NCI-H187 (cell line): ENCODE data around the gene KRTAP12-4.
"Not testable (repeated sequence)": the region's sequence is repeated elsewhere in the genome, so short reads cannot be mapped to it uniquely, and the experiment has no call there.

Experiments used
- DNase-seq, 2 experiments: peaks; one replicate each; lab custom pipeline; 2025; lab: John Stamatoyannopoulos, UW

Gene KRTAP12-4

DNA sequence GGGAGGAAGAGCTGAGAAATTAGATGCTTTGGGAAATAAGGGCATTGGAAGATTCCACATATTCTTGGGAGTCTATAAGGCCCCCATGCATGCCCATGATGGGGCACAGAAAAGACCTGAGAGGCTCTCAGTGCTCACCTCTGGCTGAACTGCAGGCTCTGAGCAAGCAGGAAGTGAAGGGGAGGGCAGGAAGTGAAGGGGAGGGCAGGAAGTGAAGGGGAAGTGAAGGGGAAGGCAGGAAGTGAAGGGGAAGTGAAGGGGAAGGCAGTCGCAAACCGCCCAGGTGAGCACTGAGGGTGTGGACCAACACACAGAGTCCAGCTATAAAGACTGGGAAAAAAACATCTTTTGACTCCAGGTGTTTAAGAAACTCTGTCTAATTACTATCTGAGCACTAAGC, 24.0 kb downstream of the KRTAP12-4 start:
- no peak for DNase-seq

GRCh38 chr21:44628707-44629391, 25.6 kb downstream of the KRTAP12-4 start:
- DNase-seq, result no peak

- DNase-seq, result not testable (repeated sequence)
These were observed 26.6 kb downstream of the KRTAP12-4 start for GRCh38 chr21:44627831-44628233.

DNA sequence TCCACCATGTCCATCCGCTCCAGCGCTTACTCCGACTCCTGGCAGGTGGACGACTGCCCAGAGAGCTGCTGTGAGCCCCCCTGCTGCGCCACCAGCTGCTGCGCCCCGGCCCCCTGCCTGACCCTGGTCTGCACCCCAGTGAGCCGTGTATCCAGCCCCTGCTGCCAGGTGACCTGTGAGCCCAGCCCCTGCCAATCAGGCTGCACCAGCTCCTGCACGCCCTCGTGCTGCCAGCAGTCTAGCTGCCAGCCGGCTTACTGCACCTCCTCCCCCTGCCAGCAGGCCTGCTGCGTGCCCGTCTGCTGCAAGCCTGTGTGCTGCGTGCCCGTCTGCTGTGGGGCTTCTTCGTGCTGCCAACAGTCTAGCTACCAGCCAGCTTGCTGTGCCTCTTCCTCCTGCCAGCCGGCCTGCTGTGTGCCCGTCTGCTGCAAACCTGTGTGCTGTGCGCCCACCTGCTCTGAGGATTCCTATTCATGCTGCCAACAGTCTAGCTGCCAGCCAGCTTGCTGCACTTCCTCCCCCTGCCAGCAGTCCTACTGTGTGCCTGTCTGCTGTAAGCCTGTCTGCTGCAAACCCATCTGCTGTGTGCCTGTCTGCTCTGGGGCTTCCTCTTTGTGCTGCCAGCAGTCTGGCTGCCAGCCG, 27.2 kb downstream of the KRTAP12-4 start:
- DNase-seq, result not testable (repeated sequence)

- DNase-seq, result no peak
These were observed 27.8 kb downstream of the KRTAP12-4 start, which contains the start of gene KRTAP10-9 for GRCh38 chr21:44626673-44627143. Gene KRTAP10-9 (plus strand): TSS chr21:44627093. CDS start chr21:44627172, 79 bp downstream.

DNA sequence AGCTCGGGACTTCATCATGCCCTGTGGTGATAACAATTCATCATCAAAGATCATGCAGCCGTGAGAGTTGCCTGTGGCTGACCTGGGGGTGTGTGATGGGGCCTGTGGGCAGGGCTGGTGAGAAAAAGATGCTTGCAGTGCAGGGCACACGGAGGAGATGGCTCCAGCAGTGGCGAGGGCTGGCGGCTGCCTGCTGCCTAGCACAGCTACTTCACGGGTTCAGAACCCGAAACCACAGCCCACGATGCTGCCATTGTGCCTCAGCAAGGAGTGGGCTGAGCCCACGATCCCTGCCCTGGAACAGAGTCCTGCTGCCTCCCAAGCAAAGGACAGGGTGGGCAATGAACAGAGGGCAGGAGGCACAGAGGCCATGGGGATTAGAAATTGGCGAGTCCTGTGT, 28.2 kb downstream of the KRTAP12-4 start:
- no peak for DNase-seq

- DNase-seq, result no peak
These were observed 28.7 kb downstream of the KRTAP12-4 start for GRCh38 chr21:44625756-44626155.

DNA sequence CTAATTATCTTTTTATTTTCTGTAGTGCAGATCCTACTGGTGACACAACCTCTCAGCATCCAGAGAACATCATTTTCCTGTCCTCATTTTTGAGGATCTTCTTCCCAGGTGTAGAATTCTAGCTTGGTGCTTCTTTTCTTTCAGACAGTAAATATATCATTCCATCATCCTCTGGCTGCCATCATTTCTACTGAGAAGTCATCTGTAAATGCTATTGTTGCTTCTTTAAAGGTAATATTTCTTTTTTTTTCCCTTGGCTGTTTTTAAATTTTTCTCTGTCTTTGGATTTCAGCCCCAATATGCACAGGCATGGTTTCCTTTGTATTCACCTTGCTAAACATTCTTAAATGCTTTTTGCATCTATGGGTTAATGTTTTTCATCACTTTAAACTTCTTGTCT, 30.9 kb downstream of the KRTAP12-4 start:
- no peak for DNase-seq

DNA sequence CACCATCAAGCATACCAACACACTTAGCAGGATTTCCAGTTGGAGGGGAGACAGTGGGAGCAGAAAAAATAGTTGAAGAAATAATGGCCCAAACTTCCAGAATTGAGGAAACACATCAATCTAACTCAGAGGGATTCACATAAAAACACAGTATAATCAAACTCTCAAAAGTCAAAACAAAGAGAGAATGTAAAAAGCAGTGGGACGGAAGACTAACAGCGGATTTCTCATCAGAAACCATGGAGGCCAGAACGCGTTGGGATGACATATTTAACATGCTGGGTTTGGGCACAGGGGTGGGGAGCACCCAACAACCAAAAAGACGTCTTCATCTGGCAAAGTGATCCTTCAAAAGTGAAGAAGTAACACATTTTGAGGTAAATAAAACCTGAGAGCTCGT, 34.6 kb downstream of the KRTAP12-4 start:
- no peak for DNase-seq

GRCh38 chr21:44618909-44619308, 35.5 kb downstream of the KRTAP12-4 start:
- DNase-seq, result no peak

DNA sequence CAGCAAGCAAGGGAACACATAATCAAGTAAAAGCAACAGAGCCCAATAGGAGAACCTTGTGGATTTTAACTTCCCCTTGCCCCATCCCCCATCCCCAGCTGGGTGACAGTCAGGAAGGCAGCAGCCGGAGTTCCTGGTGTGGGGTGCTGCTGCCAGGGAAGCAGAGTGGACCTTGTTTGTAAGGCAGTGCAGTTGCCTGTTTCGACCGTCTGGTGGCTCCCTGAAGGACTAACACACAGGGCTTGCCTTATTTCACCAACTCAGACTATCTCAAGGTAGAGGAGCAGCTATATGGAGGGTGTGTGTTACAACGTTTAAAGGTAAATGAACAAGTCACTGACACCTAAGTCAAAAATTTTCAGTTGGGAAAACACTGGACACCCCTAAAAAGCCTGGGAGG, 36.0 kb downstream of the KRTAP12-4 start:
- no peak for DNase-seq

DNA sequence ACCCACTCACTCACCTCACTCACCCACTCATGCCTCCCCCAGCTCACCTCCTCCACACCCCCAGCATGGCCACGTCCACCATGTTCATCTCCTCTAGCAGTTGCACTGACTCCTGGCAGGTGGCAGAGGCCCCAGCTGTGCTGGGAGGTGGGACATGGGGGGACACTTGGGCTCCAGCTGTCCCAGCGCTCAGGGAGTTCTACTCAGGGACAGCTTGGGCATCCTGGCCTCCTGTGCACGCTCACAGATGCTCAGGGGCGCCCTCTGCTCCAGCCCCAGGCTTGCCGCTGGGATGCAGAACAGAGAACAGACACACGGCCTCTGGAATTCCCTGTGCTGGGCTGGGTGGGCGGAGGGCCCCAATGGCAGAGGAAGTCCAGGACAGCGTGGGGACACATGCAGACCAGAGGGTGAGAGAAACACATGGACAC, 37.4 kb downstream of the KRTAP12-4 start:
- DNase-seq, result no peak

GRCh38 chr21:44616591-44616926, 37.9 kb downstream of the KRTAP12-4 start:
- DNase-seq, result no peak

DNA sequence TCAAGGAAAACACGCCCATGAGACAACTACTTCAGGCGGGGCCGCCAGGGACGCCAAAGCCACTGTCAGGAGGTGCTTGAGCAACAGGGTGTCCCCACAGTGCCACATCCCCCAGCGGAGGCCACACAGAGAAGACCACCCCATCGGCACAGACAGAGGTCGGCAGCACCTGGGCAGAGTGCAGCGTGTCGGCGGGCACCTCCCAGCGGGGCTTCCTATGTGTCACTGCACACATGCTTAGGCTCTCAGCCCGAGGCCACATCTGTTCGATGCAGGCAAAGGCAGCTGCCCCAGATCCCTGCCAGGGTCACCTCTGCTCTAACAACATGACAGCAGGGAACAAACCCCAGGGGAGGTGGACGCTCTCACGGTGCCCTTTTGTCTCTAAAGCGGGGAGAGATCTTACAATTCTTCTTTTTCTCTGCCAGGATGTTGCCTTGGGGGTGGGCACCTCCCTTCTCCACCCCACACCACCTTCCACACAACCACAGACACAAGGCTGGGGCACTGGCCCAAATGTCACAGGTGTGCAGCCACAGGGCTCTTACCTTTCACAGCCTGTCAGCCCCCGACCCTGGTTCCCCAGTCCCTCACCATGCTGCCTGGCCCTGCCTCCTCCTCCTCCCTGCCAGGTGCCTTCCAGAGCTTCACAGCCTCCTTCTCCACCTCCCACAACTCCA, 38.4 kb downstream of the KRTAP12-4 start:
- DNase-seq, result no peak

DNA sequence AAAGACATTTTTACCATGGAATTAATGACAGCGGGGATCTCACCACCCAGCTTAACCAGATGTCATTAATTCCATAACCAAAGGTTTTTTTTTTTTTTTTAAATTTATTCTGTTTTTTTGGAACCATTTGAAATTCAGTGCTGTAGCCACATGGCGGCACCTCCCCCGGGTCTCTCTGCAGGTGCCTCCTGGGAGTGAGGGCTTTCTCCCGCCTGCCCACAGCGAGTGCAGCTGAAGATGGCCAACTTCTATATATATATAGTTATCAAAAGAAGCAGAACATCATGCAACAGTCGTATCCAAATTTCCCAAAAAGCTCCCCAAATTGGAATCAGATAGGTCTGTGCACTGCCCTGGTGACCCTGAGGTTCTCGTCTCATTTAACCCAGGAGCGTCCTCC, 39.0 kb downstream of the KRTAP12-4 start:
- DNase-seq, result no peak

GRCh38 chr21:44614961-44615391, 39.5 kb downstream of the KRTAP12-4 start:
- DNase-seq, result no peak

- DNase-seq, result no peak
These were observed 40.3 kb downstream of the KRTAP12-4 start for GRCh38 chr21:44614161-44614631.

DNA sequence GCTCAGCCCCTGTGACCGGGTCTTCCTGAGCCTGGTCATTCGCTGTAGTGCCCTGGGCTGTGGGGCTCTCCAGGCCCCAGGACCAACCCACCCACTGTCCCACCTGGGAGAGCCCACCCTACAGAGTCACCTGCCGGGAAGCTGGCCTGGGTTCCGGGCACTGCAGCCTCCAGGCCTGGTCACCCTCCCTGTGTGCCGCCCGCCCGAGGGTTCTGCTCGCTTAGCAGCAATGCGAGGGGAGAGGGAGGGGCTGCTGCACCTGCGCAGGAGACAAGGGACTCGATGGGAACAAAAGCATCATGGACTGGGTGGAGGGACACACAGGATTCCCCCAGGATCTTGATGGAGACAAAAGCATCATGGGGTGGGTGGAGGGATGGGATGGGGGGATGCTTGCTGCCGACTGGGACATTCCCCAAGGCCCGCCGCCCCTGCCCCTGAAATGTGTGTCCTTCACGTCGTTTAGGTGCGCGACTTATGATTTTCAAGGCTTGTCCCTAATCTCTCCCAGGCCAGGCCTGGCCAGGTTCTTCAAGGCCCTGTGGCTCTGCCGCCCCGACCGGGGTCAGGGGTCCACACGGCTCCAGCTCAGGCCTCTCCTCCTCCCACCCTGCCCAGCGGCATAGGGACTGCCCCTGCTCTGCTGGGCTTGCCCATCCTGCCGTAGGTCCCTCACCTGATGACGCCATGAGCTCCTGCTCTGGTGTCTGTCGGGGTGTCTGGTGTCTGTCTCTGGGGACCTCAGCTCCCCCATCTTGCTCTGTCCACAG, 40.9 kb downstream of the KRTAP12-4 start:
- no peak for DNase-seq

GRCh38 chr21:44612669-44613229, 41.7 kb downstream of the KRTAP12-4 start:
- DNase-seq, result no peak

DNA sequence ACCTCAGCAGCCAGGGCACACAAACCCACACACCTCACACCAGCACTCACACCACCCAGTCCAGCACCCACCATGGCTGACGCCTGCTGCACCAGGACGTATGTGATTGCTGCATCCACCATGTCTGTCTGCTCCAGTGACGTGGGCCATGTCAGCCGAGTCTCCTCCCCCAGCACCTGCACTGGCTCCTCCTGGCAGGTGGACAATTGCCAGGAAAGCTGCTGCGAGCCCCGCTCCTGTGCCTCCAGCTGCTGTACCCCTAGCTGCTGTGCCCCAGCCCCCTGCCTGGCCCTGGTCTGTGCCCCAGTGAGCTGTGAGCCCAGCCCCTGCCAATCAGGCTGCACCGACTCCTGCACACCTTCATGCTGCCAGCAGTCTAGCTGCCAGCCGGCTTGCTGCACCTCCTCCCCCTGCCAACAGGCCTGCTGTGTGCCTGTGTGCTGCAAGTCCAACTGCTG, 42.4 kb downstream of the KRTAP12-4 start, which contains the start of gene KRTAP10-8:
TSS of gene KRTAP10-8 (plus strand) at position 51 of the 458 bp plus-strand sequence. CDS start at position 73, 22 bp downstream.
- DNase-seq, result no peak

GRCh38 chr21:44611551-44611950, 42.9 kb downstream of the KRTAP12-4 start:
- DNase-seq, result no peak
